Measurements from ENCODE around the gene FAM50B. TPM values are rescaled to one million over a fixed set of nuclear protein-coding genes. Genes with fewer than 3 reads are reported as not detected.

FAM50B gene
- total and polyA plus RNA-seq, 2 of the 13 experiments (the other 11 are each of a cell fraction or from before 2014, with no cell fraction given), result 0.05 TPM; not detected in 1

DNA sequence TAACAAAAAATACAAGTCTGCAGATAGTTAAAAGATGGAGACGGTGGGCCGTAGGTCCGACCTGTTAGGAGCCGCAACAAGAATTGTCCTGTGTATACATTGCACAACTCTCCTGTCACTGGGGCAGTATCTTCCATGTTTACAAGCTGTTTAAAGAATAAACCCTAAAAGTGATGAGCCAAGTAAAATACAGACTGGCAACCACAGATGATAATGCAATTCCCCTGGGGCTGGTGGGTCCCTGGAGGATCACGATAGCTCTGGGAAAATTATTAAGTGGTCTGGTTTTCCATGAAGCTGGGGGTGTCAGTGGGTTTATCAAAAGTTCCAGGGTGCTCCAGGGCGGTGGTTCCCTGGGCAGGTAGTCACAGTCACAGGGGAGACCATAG, 8.1 kb upstream of the FAM50B start (continued):
- TF ChIP-seq, protein P1, sequence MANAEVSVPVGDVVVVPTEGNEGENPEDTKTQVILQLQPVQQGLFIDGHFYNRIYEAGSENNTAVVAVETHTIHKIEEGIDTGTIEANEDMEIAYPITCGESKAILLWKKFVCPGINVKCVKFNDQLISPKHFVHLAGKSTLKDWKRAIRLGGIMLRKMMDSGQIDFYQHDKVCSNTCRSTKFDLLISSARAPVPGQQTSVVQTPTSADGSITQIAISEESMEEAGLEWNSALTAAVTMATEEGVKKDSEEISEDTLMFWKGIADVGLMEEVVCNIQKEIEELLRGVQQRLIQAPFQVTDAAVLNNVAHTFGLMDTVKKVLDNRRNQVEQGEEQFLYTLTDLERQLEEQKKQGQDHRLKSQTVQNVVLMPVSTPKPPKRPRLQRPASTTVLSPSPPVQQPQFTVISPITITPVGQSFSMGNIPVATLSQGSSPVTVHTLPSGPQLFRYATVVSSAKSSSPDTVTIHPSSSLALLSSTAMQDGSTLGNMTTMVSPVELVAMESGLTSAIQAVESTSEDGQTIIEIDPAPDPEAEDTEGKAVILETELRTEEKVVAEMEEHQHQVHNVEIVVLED (CRISPR knock-in tag; IDR thresholded peaks at IDR 0.05; ENCODE audit: borderline replicate concordance), result no peak
- TF ChIP-seq HOXD1 (CRISPR knock-in tag; IDR thresholded peaks at IDR 0.05), result 0 out of 2 replicates have a peak, but pooled peaks have one; percentile 49
- TF ChIP-seq, protein P2, sequence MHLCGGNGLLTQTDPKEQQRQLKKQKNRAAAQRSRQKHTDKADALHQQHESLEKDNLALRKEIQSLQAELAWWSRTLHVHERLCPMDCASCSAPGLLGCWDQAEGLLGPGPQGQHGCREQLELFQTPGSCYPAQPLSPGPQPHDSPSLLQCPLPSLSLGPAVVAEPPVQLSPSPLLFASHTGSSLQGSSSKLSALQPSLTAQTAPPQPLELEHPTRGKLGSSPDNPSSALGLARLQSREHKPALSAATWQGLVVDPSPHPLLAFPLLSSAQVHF (CRISPR knock-in tag; IDR thresholded peaks at IDR 0.05), result no peak
- TF ChIP-seq MXD4 (CRISPR knock-in tag; IDR thresholded peaks at IDR 0.05), result no peak
- TF ChIP-seq RBM39 (IDR thresholded peaks at IDR 0.05; ENCODE audit: low read depth, low read length, poor library complexity, severe bottlenecking), result no peak
- TF ChIP-seq, protein P3, sequence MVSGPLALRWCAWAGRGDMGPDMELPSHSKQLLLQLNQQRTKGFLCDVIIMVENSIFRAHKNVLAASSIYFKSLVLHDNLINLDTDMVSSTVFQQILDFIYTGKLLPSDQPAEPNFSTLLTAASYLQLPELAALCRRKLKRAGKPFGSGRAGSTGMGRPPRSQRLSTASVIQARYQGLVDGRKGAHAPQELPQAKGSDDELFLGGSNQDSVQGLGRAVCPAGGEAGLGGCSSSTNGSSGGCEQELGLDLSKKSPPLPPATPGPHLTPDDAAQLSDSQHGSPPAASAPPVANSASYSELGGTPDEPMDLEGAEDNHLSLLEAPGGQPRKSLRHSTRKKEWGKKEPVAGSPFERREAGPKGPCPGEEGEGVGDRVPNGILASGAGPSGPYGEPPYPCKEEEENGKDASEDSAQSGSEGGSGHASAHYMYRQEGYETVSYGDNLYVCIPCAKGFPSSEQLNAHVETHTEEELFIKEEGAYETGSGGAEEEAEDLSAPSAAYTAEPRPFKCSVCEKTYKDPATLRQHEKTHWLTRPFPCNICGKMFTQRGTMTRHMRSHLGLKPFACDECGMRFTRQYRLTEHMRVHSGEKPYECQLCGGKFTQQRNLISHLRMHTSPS (CRISPR knock-in tag; IDR thresholded peaks at IDR 0.05; ENCODE audit: low read depth), result no peak
- TF ChIP-seq ZNF101 (CRISPR knock-in tag; IDR thresholded peaks at IDR 0.05; ENCODE audit: borderline replicate concordance, low read depth), result no peak
- TF ChIP-seq, protein P4, sequence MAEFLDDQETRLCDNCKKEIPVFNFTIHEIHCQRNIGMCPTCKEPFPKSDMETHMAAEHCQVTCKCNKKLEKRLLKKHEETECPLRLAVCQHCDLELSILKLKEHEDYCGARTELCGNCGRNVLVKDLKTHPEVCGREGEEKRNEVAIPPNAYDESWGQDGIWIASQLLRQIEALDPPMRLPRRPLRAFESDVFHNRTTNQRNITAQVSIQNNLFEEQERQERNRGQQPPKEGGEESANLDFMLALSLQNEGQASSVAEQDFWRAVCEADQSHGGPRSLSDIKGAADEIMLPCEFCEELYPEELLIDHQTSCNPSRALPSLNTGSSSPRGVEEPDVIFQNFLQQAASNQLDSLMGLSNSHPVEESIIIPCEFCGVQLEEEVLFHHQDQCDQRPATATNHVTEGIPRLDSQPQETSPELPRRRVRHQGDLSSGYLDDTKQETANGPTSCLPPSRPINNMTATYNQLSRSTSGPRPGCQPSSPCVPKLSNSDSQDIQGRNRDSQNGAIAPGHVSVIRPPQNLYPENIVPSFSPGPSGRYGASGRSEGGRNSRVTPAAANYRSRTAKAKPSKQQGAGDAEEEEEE (CRISPR knock-in tag; IDR thresholded peaks at IDR 0.05; ENCODE audit: borderline replicate concordance), result no peak
- TF ChIP-seq, protein P5, sequence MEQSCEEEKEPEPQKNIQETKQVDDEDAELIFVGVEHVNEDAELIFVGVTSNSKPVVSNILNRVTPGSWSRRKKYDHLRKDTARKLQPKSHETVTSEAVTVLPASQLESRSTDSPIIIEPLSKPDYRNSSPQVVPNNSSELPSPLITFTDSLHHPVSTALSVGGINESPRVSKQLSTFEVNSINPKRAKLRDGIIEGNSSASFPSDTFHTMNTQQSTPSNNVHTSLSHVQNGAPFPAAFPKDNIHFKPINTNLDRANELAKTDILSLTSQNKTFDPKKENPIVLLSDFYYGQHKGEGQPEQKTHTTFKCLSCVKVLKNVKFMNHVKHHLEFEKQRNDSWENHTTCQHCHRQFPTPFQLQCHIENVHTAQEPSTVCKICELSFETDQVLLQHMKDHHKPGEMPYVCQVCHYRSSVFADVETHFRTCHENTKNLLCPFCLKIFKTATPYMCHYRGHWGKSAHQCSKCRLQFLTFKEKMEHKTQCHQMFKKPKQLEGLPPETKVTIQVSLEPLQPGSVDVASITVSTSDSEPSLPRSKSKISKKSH (CRISPR knock-in tag; IDR thresholded peaks at IDR 0.05; ENCODE audit: borderline replicate concordance), result no peak
- TF ChIP-seq XRCC5 (optimal IDR thresholded peaks at IDR 0.05; ENCODE audit: low read length), result no peak
- peak; percentile 75 for TF ChIP-seq THAP11 (CRISPR knock-in tag; IDR thresholded peaks at IDR 0.05)
- no peak for TF ChIP-seq SMARCC2 (IDR thresholded peaks at IDR 0.05)
- TF ChIP-seq MAF1 (CRISPR knock-in tag; IDR thresholded peaks at IDR 0.05; ENCODE audit: borderline replicate concordance), result no peak
- TF ChIP-seq MED1 (CRISPR knock-in tag; IDR thresholded peaks at IDR 0.05), result peak; percentile 90
- no peak for TF ChIP-seq ZNF34 (CRISPR knock-in tag; IDR thresholded peaks at IDR 0.05; ENCODE audit: borderline replicate concordance)
- TF ChIP-seq TGIF2 (CRISPR knock-in tag; IDR thresholded peaks at IDR 0.05), result peak; percentile 97
- no peak for TF ChIP-seq ZNF616 (CRISPR knock-in tag; IDR thresholded peaks at IDR 0.05; ENCODE audit: low read depth)
- no peak for TF ChIP-seq ZNF674 (CRISPR knock-in tag; IDR thresholded peaks at IDR 0.05; ENCODE audit: low read depth)
- no peak for TF ChIP-seq ZMYM3 (CRISPR knock-in tag; IDR thresholded peaks at IDR 0.05)
- TF ChIP-seq, protein P6, sequence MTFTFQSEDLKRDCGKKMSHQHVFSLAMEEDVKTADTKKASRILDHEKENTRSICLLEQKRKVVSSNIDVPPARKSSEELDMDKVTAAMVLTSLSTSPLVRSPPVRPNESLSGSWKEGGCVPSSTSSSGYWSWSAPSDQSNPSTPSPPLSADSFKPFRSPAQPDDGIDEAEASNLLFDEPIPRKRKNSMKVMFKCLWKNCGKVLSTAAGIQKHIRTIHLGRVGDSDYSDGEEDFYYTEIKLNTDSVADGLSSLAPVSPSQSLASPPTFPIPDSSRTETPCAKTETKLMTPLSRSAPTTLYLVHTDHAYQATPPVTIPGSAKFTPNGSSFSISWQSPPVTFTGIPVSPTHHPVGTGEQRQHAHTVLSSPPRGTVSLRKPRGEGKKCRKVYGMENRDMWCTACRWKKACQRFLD (CRISPR knock-in tag; IDR thresholded peaks at IDR 0.05; ENCODE audit: borderline replicate concordance), result no peak
- TF ChIP-seq HNRNPH1 (optimal IDR thresholded peaks at IDR 0.05; ENCODE audit: low read depth, low read length), result no peak
- no peak for TF ChIP-seq ZNF775 (CRISPR knock-in tag; IDR thresholded peaks at IDR 0.05; ENCODE audit: borderline replicate concordance)

Measured in HepG2 (cell line).